Smooth muscle cell (in vitro differentiated cells): ENCODE measurements around the gene GLI2. TPM values are rescaled to one million over a fixed set of nuclear protein-coding genes. Genes with fewer than 3 reads are reported as not detected.

Experiments used
- DNase-seq: peaks from one replicate; lab custom pipeline; 2025; ENCODE audit not compliant: unreplicated experiment; lab: John Stamatoyannopoulos, UW
- H2AFZ ChIP-seq: fragments of 200-600 bp; sonication (generic); 2 replicates; pipeline ENCODE4 v1.6.0; 2016; ENCODE audit warnings: antibody characterized with exemption, low read depth, mild to moderate bottlenecking
- H3F3A ChIP-seq: fragments of 200-600 bp; sonication (generic); 2 replicates; pipeline ENCODE4 v1.6.0; 2017; ENCODE audit warnings: antibody characterized with exemption, low read depth
- H3K27ac ChIP-seq: fragments of 200-600 bp; sonication (generic); 2 replicates; pipeline ENCODE4 v1.5.1; 2016; ENCODE audit warnings: low read depth, mild to moderate bottlenecking
- H3K27me3 ChIP-seq: fragments of 200-600 bp; sonication (generic); 2 replicates; pipeline ENCODE4 v1.6.1; 2016; ENCODE audit warnings: low read depth, mild to moderate bottlenecking
- H3K36me3 ChIP-seq: fragments of 200-600 bp; sonication (generic); 2 replicates; pipeline ENCODE4 v1.5.1; 2016; ENCODE audit warnings: low read depth
- H3K4me1 ChIP-seq: fragments of 200-600 bp; sonication (generic); 2 replicates; pipeline ENCODE4 v1.5.1; 2016; ENCODE audit warnings: low read depth
- H3K4me2 ChIP-seq: fragments of 200-600 bp; sonication (generic); 2 replicates; pipeline ENCODE4 v1.6.0; 2016; ENCODE audit warnings: mild to moderate bottlenecking
- H3K4me3 ChIP-seq: fragments of 200-600 bp; sonication (generic); 2 replicates; pipeline ENCODE4 v1.5.1; 2016; ENCODE audit warnings: mild to moderate bottlenecking
- H3K79me2 ChIP-seq: fragments of 200-600 bp; sonication (generic); 2 replicates; pipeline ENCODE4 v1.6.0; 2016; ENCODE audit warnings: low read depth, mild to moderate bottlenecking
- H3K9ac ChIP-seq: fragments of 200-600 bp; sonication (generic); 2 replicates; pipeline ENCODE4 v1.6.0; 2016; ENCODE audit warnings: low read depth
- H3K9me3 ChIP-seq: fragments of 200-600 bp; sonication (generic); replicated peaks from 2 replicates; pipeline ENCODE4 v1.5.1; 2016; ENCODE audit warnings: low read depth
- H4K20me1 ChIP-seq: fragments of 200-600 bp; sonication (generic); 2 replicates; pipeline ENCODE4 v1.6.0; 2016; ENCODE audit warnings: low read depth
- CTCF ChIP-seq: fragments of 200-600 bp; sonication (generic); IDR thresholded peaks from 2 replicates; pipeline ENCODE4 v1.5.1; 2017; ENCODE audit warnings: borderline replicate concordance, mild to moderate bottlenecking, antibody characterized with exemption; ENCODE audit not compliant: insufficient read depth, poor library complexity, severe bottlenecking
- WGBS: methylation state at CpG from one replicate; pipeline ENCODE4 v1.1.7; 2016; ENCODE audit warnings: low lambda C conversion rate; 5-methylcytosine and 5-hydroxymethylcytosine counted together
- polyA plus RNA-seq: library from polyadenylated mRNA; unstranded; fragments of >200 nt; fragmentation: Nextera tagmentation; extraction: Ambion mirVana; gene quantifications from 2 replicates; pipeline ENCODE4 v1.2.1, GENCODE V29; 2016
- total RNA-seq: library from RNA; depleted of rRNA; stranded (reverse); fragments of >200 nt; gene quantifications from 2 replicates; pipeline ENCODE4 v1.2.3, GENCODE V29; 2014

Gene GLI2
- total and polyA plus RNA-seq, 2 experiments from 2014 or later: 9.4 to 10.6 TPM

- Histone ChIP-seq H3K36me3 (no peaks in the 10 kb centered on the region), H3K27me3 (no peaks in the 10 kb centered on the region), H3K9ac (no peak overlapping the region), H3K4me3 (no peak overlapping the region), H2AFZ (no peak overlapping the region), H3K27ac (peak overlapping the region; percentile 0), H4K20me1 (peaks cover 7% of the 10 kb centered on the region), H3K9me3 (no peaks in the 10 kb centered on the region), H3K4me1 (peaks cover 39% of the 10 kb centered on the region), H3F3A (peaks cover 26% of the 10 kb centered on the region), H3K79me2 (peaks cover 74% of the 10 kb centered on the region), H3K4me2 (peak overlapping the region; percentile 39)
- 55% methylated on average over 14 of the region's 14 CpGs for WGBS
- no peak for DNase-seq
- TF ChIP-seq CTCF: no peak
Observed at GRCh38 chr2:120754067-120754960, 18.6 kb downstream of the GLI2 start.

DNA sequence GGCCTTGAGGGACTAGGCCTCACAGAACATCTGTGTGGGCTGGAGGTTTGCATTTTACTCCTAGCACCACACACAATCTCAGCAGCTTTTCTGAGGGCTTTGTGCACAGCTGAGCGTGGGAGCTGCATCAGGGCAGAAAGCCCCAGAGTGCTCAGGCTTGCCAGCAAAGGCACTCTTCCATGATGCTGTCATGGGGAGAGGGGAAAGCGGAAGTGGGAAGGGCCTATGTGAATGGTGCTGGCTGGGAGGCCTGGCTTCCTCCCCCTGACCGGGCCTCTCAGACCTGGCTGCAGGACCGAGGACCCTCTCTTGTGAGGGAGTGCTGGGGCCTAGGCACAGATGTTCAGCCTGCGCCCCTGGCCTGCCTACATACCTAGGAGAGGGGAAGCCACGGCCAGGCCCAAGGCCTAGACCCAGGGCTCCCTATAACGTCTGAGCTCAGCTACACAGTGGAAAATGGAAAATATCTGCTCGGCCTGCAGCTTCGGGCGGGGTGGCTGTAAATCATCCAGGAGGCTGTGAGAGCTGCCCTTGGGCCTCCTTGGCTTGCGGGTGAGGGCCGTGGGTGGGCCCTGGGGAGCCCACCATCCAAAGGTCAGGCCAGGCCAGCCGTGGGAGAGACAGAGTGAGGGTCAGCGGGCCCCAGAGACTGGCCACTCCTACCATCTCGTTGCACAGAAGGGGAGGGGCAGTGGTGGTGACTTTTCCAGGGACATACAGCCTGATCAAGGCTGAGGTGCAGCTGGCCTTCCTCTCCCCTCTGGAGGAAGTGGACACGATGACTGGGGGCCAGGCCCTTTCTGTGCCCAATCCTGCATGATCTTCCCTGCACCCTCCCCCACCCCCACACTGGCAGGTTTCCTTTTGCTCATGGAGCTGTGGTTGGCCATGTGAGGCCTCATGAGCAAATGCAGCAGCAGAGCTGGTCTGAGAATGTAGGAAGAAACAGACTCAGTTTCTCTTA, 22.8 kb downstream of the GLI2 start:
- Histone ChIP-seq H3K4me2 (peak overlapping the region; percentile 77), H3K4me3 (no peak overlapping the region)
- 28% methylated on average over 16 of the region's 16 CpGs for WGBS

GRCh38 chr2:120759543-120760331, 24.1 kb downstream of the GLI2 start:
- WGBS: 77% methylated on average over 7 of the region's 7 CpGs
- H3K4me2 ChIP-seq: peak overlapping the region; percentile 77
- H3K4me1 ChIP-seq: peaks cover 34% of the 10 kb centered on the region
- H3K4me3 ChIP-seq: no peak overlapping the region
- DNase-seq: no peak
- no peaks in the 10 kb centered on the region for H3K27me3 ChIP-seq
- no peak overlapping the region for H3K9ac ChIP-seq
- H3K79me2 ChIP-seq: peaks cover 84% of the 10 kb centered on the region
- H2AFZ ChIP-seq: no peak overlapping the region
- TF ChIP-seq CTCF: no peak
- peaks cover 28% of the 10 kb centered on the region for H3F3A ChIP-seq
- H3K36me3 ChIP-seq: no peaks in the 10 kb centered on the region
- no peaks in the 10 kb centered on the region for H3K9me3 ChIP-seq
- no peaks in the 10 kb centered on the region for H4K20me1 ChIP-seq
- peak overlapping the region; percentile 97 for H3K27ac ChIP-seq

More for the DNA sequence above, 22.8 kb downstream of the GLI2 start:
- H3K4me1 ChIP-seq: peaks cover 29% of the 10 kb centered on the region
- peaks cover 26% of the 10 kb centered on the region for H3F3A ChIP-seq
- H4K20me1 ChIP-seq: no peaks in the 10 kb centered on the region
- peak overlapping the region; percentile 97 for H3K27ac ChIP-seq
- no peaks in the 10 kb centered on the region for H3K9me3 ChIP-seq
- H3K9ac ChIP-seq: peak overlapping the region; percentile 78
- H3K27me3 ChIP-seq: no peaks in the 10 kb centered on the region
- H3K36me3 ChIP-seq: no peaks in the 10 kb centered on the region
- H2AFZ ChIP-seq: no peak overlapping the region
- DNase-seq: peak; percentile 40
- peaks cover 84% of the 10 kb centered on the region for H3K79me2 ChIP-seq
- no peak for TF ChIP-seq CTCF
